ENCODE data around the gene AKAP1. TPM values are rescaled to one million over a fixed set of nuclear protein-coding genes. Genes with fewer than 3 reads are reported as not detected.
"Not testable (repeated sequence)": the region's sequence is repeated elsewhere in the genome, so short reads cannot be mapped to it uniquely, and the experiment has no call there.

Gene AKAP1
- polyA plus RNA-seq, 2 of the 4 experiments (the other 2 are of a cell fraction) = 45.8 to 48.0 TPM

- TF ChIP-seq CBX2 (IDR thresholded peaks at IDR 0.05; ENCODE audit: borderline replicate concordance, low read depth) (no peak), HOXA7 (CRISPR knock-in tag; IDR thresholded peaks at IDR 0.05) (no peak), HOXB13 (CRISPR knock-in tag; IDR thresholded peaks at IDR 0.05; ENCODE audit: low read depth) (no peak)
Observed at GRCh38 chr17:57099165-57099564, 14.1 kb downstream of the AKAP1 start (continued).

- Histone ChIP-seq H3K27ac (no peak overlapping the region), H3K4me2 (no peak overlapping the region), H3K4me1 (peaks cover 24% of the 10 kb centered on the region), H3K4me3 (no peak overlapping the region), H3K9me3 (no peaks in the 10 kb centered on the region)
- TF ChIP-seq FOSB (CRISPR knock-in tag; IDR thresholded peaks at IDR 0.05) = no peak
- TF ChIP-seq NPAS2 (CRISPR knock-in tag; IDR thresholded peaks at IDR 0.05; ENCODE audit: borderline replicate concordance) = no peak
- TF ChIP-seq POLR2AphosphoS2 (conservative IDR thresholded peaks at IDR 0.05; ENCODE audit: low read length) = no peak
- no peak for TF ChIP-seq PBX3 (IDR thresholded peaks at IDR 0.05)
- no peak for TF ChIP-seq ZFP36 (IDR thresholded peaks at IDR 0.05; ENCODE audit: borderline replicate concordance, partially characterized antibody)
- TF ChIP-seq GATA3 (IDR thresholded peaks at IDR 0.05; ENCODE audit: borderline replicate concordance) = no peak
- TF ChIP-seq RCOR1 (IDR thresholded peaks at IDR 0.05; ENCODE audit: low read depth, low read length) = no peak
- TF ChIP-seq RAD21 (conservative IDR thresholded peaks at IDR 0.05 in 1 of 2, IDR thresholded peaks at IDR 0.05 in 1 of 2) = no peak
- POLR2A ChIA-PET = no interaction called here
- WGBS (ENCODE audit: missing lambda C conversion rate) = 96% methylated on average over 4 of the region's 4 CpGs
- FAIRE-seq (no peak), ATAC-seq (no peak), DNase-seq (ENCODE audit: low read depth in 1 of 2, low spot score in 1 of 2) (no peak)
- CTCF ChIA-PET = interaction anchor here (0.6 to 2.0 kb wide), 8 partner anchors 11 to 989 kb away, joined by 3 to 6 read pairs (median 3); no protein-coding TSS in a partner anchor
Observed at GRCh38 chr17:57102122-57102521, 17.1 kb downstream of the AKAP1 start.

- FAIRE-seq; DNase-seq (ENCODE audit: low read depth in 1 of 2, low spot score in 1 of 2); H3K9me3 ChIP-seq; H3K27ac ChIP-seq; H3K4me3 ChIP-seq; H3K4me2 ChIP-seq; ATAC-seq; POLR2A ChIA-PET: not testable (repeated sequence)
- 94% methylated on average over 12 of the region's 12 CpGs for WGBS (ENCODE audit: missing lambda C conversion rate)
- H3K4me1 ChIP-seq = peaks cover 26% of the 10 kb centered on the region
- CTCF ChIA-PET = interaction anchor here (0.6 to 9.9 kb wide), 7 partner anchors 10 to 891 kb away, joined by 3 to 77 read pairs (median 3); no protein-coding TSS in a partner anchor
Observed at GRCh38 chr17:57102660-57103059, 17.6 kb downstream of the AKAP1 start.

- no peak for ATAC-seq
- ChIA-PET CTCF (interaction anchor here (1.2 to 9.9 kb wide), 7 partner anchors 9 to 729 kb away, joined by 3 to 77 read pairs (median 15); partner anchors contain the start of gene AKAP1), POLR2A (no interaction called here)
- TF ChIP-seq RARB (CRISPR knock-in tag; IDR thresholded peaks at IDR 0.05) (no peak), ELK1 (IDR thresholded peaks at IDR 0.05; ENCODE audit: low read depth, low read length) (no peak), HES2 (IDR thresholded peaks at IDR 0.05) (no peak), RAD21 (conservative IDR thresholded peaks at IDR 0.05 in 1 of 2, IDR thresholded peaks at IDR 0.05 in 1 of 2) (no peak)
- Histone ChIP-seq H3K4me2 (no peak overlapping the region), H3K4me1 (peaks cover 30% of the 10 kb centered on the region), H3K27ac (no peak overlapping the region), H3K9me3 (no peaks in the 10 kb centered on the region), H3K4me3 (no peak overlapping the region)
- WGBS (ENCODE audit: missing lambda C conversion rate) = 73% methylated on average over 7 of the region's 7 CpGs
- no peak for FAIRE-seq
- no peak for DNase-seq (ENCODE audit: low read depth in 1 of 2, low spot score in 1 of 2)
Observed at GRCh38 chr17:57104461-57105175, 19.6 kb downstream of the AKAP1 start.
